AG09309 (cell line): ENCODE data around the gene SH3PXD2A.

Experiments used
- DNase-seq: peaks from one replicate; pipeline ENCODE4 v3.0.0-alpha.2; 2010; ENCODE audit warnings: low read depth
- H3K4me3 ChIP-seq: 2 replicates; pipeline ENCODE4 v1.5.1; 2011; ENCODE audit warnings: mild to moderate bottlenecking, low read depth, low read length, moderate library complexity; ENCODE audit not compliant: control insufficient read depth
- TF ChIP-seq, protein P1 (sequence below): IDR thresholded peaks from 2 replicates; pipeline ENCODE4 v1.5.1; 2011; ENCODE audit warnings: mild to moderate bottlenecking, low read depth, low read length, inconsistent platforms; ENCODE audit not compliant: insufficient read depth, control insufficient read depth; ENCODE audit errors: missing control alignments

Gene SH3PXD2A

DNA sequence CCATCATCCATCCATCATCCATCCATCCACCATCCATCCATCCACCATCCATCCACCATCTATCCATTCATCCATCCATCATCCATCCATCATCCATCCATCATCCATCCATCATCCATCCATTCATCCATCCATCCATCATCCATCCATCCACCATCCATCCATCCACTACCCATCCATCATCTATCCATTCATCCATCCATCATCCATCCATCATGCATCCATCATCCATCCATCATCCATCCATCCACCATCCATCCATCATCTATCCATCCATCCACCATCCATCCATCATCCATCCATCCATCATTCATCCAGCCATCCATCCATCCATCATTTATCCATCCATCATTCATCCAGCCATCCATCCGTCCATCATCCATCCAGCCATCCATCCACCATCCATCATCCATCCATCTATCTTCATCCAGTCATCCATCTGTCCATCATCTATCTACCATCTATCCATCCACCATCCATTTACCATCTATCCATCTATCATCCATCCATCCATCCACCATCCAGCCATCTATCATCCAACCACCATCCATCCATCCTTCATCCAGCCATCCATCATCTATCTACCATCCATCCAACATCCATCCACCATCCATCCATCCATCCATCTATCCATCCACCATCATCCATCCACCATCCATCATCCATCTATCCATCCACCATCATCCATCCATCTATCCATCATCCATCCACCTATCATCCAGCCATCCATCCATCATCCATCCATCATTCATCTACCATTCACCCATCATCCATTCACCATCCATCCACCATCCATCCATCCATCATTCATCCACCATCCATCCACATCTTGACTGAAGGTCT is 153.8 kb downstream of the SH3PXD2A start:
- TF ChIP-seq, protein P1, sequence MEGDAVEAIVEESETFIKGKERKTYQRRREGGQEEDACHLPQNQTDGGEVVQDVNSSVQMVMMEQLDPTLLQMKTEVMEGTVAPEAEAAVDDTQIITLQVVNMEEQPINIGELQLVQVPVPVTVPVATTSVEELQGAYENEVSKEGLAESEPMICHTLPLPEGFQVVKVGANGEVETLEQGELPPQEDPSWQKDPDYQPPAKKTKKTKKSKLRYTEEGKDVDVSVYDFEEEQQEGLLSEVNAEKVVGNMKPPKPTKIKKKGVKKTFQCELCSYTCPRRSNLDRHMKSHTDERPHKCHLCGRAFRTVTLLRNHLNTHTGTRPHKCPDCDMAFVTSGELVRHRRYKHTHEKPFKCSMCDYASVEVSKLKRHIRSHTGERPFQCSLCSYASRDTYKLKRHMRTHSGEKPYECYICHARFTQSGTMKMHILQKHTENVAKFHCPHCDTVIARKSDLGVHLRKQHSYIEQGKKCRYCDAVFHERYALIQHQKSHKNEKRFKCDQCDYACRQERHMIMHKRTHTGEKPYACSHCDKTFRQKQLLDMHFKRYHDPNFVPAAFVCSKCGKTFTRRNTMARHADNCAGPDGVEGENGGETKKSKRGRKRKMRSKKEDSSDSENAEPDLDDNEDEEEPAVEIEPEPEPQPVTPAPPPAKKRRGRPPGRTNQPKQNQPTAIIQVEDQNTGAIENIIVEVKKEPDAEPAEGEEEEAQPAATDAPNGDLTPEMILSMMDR: no peak
- H3K4me3 ChIP-seq: no peak overlapping the region
- DNase-seq: no peak

DNA sequence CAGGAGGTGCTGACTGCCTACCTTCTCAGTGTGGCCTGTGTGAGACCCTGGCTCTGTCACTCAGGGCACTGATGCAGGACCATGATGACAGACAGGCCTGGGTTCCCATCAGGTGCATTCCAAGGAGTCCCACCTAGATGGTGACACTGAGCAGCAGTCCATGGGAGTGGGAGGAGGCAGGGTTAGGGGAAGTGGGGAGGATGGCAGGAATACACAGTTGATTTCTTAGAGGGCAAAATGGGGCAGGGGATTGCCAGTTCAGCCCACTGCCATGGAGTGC is 155.0 kb downstream of the SH3PXD2A start:
- TF ChIP-seq, protein P1: no peak
- DNase-seq: no peak
- H3K4me3 ChIP-seq: no peak overlapping the region

DNA sequence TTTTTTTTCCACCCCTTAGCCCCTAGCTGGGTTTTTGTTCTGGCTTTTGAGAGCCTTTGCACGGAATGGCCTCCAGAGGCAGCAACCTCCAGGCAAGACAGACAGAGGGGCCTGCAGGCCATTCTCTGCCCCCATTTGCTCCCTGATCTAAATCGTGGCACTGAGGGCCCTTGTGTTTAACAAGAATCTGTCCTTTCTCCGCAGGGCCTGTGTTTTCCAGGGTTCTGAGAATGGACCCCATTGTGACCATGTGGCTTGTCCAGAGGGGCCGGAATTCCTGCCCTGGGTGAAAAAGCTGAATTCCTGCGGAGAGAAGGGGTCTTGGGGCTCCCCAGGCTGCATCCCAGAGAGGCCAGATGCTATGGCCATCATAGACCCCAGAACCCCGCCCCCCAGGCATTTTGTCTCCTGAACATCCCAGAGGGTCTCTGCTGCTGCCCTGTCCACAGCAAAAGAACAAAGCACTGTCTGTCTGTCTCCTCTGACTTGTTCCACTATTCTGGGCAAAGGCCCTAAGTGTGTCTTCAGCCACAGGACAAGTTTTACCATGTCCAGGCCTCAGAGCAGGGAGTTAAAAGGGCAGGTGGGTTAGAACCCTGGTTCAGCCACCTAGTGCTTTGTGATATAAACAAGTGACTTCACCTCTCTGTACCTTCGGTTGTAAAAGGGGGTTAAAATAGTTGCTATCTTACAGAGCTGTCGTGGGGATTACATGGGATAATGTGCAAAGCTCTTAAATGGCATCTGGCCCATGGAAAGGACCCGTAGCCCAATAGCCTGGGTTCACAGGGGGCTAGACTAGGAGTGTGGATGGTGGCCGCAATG is 155.6 kb downstream of the SH3PXD2A start:
- H3K4me3 ChIP-seq: no peak overlapping the region
- TF ChIP-seq, protein P1: peak; percentile 7
- DNase-seq: no peak

DNA sequence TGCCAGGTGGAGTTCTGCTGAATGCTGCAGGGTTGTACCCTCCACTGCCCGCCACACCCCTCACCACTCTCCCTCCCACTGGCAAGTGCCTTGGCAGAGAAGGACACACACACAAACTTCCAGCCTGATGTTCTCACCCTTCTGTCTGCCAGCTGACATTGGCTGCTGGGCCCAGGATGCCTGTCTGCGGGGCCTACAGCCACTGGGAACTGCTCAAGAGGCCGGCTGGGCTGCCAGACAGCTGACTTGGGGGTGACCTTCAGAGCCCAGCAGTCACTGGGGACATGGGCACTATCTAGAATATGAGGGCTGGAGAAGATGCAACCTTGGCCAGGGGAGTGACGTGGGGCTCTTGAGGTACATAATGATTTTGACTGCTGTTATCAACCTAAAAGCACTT is 157.1 kb downstream of the SH3PXD2A start:
- TF ChIP-seq, protein P1: no peak
- no peak overlapping the region for H3K4me3 ChIP-seq
- no peak for DNase-seq

DNA sequence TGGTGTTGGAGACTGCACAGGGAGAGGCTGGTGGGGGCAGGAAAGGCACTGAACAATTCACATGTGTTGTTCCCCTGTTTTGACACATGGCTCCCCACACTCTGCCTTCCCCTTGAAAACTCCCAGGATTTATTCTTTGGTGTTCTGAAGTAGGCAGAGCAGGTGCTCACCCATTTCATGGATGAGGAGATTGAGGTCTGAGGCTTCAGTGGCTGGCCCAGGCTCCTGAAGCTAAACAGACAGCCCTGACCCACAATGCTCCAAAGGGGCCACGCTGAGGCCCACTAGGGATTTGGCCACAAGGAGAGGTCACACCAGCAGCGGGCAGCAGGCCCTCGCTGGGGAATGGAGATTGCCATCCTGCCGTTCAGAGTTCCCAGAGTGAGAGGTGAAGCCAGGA is 157.6 kb downstream of the SH3PXD2A start:
- no peak for DNase-seq
- no peak overlapping the region for H3K4me3 ChIP-seq
- TF ChIP-seq, protein P1: no peak

DNA sequence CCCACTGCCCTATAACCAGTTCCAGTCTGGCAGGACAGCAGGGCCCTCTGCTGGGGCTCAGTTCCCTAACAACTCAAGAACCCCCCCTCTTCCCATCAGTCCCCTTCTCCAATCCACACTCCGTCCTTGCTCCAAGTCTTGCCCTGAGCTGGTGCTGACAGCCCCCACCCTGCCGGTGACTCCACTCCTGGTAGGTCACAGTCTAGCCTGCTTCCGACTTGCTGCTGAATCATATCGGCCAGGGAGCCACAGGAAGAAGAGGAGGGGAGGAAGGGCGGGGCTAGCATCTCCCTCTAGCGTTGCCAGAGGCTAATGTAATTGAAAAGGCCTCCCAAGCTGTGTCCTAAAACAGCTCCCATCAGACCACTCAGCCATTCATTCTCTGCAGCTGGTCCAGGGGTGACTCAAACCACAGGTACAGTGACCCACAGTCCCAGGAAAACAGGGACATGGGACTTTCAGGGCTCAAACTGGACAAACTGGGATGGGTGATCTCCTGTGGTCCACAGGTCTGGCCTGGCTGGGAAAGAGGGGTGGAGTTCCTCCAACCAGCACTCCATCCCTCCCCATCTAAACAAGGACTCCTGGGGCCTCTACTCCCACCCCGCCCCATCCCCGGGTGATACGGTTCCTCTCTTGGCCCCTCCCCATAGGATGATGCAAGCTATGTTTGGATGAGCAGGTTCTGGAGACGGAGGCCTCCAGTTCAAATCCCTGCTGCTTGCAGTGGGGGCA is 158.8 kb downstream of the SH3PXD2A start:
- no peak overlapping the region for H3K4me3 ChIP-seq
- DNase-seq: peak; percentile 73
- TF ChIP-seq, protein P1: peak; percentile 64
